Fibroblast of skin of right quadriceps (primary cell): ENCODE results near the gene PLA2G4B.

ENCODE experiments used
- DNase-seq: peaks from one replicate; pipeline ENCODE4 v3.0.0-alpha.2; 2013

PLA2G4B gene, protein sequence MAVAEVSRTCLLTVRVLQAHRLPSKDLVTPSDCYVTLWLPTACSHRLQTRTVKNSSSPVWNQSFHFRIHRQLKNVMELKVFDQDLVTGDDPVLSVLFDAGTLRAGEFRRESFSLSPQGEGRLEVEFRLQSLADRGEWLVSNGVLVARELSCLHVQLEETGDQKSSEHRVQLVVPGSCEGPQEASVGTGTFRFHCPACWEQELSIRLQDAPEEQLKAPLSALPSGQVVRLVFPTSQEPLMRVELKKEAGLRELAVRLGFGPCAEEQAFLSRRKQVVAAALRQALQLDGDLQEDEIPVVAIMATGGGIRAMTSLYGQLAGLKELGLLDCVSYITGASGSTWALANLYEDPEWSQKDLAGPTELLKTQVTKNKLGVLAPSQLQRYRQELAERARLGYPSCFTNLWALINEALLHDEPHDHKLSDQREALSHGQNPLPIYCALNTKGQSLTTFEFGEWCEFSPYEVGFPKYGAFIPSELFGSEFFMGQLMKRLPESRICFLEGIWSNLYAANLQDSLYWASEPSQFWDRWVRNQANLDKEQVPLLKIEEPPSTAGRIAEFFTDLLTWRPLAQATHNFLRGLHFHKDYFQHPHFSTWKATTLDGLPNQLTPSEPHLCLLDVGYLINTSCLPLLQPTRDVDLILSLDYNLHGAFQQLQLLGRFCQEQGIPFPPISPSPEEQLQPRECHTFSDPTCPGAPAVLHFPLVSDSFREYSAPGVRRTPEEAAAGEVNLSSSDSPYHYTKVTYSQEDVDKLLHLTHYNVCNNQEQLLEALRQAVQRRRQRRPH

DNA sequence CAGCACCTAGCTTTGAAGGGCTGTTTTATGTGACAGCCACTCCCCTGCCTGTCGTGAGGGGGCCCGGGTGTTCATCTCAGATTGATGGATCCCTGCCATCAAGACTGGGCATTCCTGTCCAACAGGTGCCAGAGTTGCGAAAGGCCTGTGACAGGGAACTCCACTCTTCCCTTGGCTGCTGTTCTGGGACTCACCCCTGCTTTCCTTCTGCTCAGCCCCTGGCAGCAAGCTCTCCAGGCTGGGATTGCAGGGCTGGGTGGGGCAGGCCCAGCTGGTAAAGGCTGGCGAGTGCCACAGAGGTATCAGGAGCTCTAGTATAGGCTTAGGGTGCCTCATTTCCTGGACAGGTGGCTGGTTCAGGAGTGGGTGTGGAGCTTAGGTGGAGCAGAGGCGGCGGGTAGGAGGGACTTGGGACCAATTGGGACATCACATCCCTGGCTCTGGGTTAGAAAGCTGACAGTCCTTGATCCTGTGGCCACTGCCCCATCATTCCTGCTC lies at the start of gene PLA2G4B:
Gene PLA2G4B, plus strand, starts transcription at position 448 of the 498 bp plus-strand sequence. CDS start 67 bp downstream, outside the sequence.
- DNase-seq = no peak

DNA sequence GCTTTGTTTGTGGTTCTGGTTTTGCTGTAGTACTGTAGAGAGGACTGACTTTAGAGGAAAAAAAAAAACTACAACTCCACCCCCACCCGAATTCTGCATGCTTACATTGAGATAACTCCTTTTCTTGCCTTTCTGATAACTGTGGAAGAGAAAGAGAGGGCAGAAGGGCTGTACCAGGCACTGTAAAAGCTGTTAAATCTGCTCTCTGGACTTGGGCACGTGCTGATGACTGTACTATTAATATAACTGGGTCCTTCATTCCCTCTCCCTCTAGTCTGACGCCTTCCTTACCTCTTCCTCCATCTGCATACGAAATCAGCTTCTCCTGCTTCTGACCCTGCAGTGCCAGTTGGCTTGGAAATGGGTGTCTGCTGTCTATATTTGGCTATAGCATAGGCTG lies 49.4 kb upstream of the PLA2G4B start:
- DNase-seq = no peak

DNA sequence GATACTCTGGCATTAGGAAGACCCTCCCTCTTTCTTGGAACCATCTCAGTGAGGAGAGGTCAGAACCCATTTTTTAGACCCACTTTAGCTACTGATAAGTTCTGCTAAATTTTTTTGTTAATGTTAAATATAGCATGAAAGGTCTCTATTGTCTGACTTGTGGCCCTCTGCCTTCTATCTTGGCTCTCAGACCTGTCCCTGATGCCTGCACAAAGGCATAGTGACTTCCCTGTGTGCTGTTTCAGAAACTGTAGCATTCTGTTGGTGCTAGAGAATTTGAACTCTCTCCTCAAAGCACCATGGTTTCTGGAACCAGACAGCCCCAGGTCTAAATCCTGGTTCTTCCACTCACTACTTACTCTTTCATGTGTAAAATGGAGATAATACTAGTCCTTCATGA lies 49.0 kb upstream of the PLA2G4B start:
- DNase-seq = no peak

DNA sequence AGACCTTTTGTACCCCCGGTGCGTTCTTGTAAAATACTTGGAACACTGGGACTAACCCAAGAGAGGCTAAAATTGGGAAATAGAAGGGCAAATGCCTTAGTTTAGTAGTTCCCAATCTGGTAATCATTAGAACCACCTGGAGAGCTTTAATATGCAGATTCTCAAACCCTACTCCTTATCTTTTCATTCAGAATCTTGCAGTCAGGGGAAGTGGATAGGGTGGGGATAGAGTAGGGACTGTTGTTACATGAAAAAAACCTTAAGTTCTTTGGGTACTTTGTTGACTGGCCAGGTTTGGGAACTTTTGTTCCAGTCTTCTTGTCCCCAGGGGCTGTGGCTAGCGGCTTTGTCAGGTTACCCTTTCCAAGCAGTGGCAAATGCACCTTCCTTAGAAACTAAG lies 48.5 kb upstream of the PLA2G4B start:
- DNase-seq = no peak

DNA sequence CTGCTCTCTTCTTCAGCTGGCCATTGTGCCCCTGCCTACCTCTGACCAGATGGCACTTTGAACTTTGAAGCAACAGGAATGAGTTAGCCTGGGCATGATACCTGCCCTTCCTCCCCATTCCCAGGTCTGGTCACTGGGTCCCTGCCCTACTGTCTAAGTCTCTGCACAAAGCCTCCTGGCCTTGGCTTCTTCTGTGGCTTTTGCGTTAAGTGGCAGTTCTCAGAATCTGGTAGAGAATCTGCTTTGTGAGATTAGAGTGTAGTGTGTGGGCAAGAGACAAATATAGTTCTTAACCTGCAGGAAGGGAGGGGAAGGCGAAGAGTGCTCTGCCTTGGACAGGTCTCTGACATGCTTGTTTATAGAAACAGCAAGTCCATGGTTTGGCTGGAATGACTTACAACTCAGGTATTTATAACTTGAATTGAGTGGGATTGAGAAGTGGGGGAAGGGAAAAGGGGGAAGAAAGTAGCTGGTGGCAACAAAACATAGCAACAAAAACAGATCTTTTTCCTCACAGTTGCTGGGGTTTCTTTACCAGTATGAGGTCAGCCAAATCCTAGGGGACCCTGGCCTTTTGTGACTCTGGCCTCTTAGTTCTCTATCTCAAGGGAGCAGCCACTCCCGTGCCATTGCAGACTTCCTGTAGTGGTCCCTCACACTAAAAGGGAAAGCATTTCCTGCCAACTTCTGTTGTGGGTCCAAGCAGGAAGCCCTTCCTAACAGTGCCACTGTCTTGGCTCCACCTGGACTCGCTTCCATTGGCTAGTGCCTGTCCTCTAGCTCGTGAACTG lies 47.7 kb upstream of the PLA2G4B start:
- peak; percentile 74 for DNase-seq

DNA sequence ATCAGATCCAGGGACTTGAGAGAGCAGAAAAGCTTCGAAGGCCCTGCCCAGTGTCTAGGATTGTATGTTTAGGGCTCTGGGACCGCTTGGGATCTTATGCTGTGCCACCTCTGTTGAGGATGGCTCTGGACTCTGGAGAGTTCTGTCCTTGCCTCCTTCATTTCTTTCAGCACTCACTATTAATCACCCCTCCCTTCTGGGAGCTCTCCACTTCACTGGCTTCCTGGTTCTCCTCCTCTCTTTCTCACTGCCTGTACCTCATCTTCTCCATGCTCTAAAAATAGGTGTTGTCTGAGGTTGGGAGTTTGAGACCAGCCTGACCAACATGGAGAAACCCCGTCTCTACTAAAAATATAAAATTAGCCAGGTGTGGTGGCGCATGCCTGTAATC lies 47.1 kb upstream of the PLA2G4B start:
- DNase-seq = no peak

DNA sequence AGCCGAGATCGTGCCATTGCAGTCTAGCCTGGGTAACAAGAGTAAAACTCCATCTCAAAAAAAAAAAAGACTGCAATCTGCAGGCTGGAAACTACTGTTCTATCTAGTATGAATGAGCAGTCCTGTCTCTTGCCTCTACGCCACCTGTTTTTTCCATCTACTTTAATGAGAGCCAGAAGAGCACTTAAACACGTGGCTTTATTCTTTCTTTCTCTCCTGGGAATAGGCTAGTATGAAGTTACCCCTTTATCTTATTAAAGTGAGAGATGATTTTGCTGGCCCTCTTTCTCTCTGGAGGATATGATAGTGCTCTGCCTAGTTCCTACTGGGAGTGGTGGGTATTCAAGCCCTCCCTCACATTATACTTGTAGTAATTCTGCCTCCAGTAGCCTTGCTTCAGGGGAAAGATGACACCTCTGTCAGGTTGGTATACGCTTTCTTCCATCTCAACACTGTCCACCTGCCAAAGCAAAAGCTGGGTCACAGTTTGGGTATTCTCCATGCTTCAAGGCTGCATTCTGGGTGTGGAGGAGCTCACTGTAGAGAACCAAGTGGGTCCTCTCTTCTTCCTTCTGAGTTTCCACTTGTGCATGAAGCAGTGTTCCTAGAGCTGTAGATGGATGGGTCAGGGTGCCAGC lies 46.5 kb upstream of the PLA2G4B start:
- DNase-seq = no peak

DNA sequence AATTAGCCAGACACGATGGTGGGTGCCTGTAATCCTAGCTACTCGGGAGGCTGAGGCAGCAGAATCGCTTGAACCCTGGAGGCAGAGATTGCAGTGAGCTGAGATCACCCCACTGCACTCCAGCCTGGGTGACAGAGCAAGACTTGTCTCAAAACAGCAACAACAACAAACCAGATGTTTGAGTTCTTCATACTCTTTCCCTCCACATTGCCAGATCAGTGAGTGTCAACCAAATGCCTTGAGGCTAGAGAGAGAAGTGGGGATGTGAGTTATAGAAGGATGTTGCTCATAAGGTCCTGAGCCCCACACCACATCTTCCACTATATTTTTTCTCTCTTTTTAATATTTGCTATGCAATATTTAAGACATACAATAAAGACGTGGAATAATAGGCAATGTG lies 44.6 kb upstream of the PLA2G4B start:
- peak; percentile 52 for DNase-seq

DNA sequence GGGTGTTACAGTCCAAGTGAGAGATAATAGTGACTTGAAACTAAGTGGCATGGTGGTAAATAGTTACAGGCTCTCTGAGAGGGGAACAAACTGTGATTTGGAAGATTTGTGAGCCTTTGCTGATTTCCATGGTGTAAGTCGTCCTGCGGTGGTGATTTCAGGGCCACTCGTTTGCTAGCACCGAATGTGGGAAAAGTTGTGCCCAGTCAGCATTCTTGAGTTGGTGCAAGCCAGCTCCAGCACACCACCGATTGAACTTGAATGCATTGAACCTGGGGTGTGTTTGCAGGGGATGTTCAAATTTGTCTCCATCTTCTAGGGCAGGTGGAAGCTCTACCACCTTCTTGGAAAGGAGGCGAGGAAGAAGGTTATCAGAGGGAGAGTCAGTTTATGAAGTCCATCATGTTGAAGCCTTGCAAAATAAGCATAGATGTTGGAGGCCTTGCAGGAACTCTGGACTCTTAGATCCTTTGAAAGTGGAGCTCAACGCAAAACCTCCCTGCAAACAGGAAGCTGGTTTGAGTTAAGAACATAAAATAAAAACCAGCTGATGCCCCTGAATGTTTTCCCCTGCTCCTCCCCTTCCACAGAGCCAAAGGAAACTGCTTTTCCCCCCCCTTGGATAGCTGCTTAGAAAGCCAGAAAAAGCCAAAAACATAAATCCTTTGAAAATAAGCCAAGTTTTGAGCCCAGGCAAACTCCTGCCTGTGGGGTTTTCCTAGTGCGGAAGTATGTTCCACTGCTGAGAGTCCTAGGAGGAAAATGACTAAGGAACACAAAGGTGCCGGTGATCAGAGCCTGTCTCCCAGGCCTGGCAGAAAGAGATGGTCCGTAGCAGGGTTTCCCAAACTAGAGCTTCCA lies 42.4 kb upstream of the PLA2G4B start:
- DNase-seq = peak; percentile 90

DNA sequence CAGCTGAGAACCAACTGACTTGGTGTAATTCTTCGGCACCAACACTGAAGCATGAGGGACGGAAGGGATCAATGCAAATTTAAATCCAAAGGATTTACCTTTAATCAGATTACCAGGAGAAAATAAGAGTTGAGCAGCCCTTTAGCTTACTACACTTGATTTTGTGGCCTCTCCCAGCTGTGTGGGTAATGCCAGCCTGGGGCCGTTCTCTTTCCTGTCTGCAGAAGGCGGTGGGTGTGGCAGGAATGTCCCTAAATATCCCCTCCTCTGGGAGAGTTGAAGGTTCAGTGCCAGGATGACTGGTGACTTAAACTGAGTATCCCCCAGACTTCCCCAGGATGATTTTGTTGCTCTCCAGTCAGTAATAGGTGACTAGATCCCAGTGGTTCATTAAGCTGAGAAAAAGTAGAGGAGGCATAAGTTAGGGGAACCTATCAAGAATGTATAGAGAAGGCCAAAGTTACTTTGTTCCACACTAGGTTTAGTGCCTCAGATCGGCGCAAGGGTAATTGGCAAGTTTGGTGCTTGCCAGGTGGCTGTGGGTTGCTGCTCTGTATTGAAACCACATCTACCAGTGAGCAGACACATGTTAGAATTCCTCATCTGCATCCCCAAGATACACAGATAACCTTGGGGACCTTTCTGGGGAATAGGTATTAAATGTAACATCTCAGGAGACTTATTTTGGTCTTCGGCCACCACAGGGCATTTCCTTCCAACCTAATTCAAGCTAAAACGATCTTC lies 41.3 kb upstream of the PLA2G4B start:
- no peak for DNase-seq

DNA sequence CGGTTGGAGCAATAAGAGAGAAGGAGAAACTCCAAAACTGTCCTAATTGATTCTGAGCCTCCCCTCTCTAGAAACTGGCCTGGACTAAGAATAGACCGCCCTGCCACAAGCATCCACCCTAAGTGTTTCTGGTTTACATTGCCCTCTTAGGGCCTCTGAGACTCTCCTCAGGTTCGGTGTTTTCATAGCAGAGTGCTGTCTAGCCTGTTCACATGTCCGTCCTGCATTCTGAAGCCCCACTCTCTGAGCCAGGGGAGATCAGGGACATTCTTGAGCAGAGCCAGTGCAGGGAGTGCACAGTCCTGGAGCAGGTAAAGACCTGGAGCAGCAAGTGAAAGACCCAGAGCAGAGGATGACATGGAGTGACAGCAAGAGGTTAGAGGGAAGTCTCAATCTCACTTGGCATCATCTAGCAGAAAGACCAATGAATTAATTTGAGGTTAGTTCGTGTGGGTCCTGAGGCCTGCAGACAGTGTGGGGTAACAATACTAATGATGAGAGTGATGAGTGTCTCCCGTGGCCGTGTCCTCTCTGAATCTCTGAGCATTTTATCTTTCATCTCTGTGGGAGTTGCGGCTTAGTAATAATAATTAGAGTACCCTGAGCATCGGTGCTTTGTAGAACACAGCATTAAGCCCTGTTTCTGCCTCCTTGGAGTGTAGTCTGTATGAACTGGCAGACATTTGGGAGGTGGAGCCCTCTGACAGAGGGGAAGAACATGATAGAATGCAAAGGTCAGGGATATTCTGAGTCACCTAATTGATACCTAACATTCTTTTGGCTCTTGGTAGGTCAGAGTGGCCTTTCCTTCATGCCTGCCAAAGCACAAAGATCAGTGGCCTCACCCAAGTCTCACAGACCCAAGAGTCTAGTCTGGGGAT lies 39.8 kb upstream of the PLA2G4B start:
- DNase-seq = no peak

DNA sequence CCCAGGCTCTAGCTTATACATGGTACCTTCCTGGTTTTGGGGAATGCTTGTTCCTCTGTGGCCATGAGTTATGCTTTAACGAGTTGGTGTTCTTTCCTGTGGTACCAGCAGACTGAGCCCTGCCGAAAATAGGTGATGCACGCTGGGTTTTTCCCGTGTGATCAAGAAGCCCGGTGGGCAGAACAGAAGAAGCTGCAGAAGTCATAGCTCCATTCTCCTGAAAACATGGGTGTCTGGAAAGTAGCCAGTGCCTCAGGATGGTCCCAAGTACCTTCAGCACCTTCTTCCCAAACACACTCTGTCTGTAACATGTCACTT lies 39.2 kb upstream of the PLA2G4B start:
- DNase-seq = no peak

DNA sequence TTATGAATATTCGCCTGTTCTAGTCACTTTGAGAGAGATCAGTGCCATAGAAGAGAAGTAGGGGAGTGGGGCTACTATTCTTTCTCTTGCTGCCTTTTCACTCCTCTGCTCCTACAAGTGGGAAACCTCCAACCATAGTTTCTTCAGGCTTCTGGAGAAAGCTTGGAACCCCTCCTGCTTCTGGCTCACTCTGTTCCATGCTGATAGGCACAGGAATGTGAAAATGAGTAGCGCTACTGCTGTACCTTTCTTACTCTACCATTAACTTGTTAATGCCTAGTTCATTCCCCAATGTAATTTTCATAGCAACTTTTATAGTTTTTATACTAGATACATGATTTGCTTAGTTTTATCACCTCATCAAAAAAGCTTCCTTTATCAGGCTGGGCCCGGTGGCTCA lies 37.5 kb upstream of the PLA2G4B start:
- no peak for DNase-seq

DNA sequence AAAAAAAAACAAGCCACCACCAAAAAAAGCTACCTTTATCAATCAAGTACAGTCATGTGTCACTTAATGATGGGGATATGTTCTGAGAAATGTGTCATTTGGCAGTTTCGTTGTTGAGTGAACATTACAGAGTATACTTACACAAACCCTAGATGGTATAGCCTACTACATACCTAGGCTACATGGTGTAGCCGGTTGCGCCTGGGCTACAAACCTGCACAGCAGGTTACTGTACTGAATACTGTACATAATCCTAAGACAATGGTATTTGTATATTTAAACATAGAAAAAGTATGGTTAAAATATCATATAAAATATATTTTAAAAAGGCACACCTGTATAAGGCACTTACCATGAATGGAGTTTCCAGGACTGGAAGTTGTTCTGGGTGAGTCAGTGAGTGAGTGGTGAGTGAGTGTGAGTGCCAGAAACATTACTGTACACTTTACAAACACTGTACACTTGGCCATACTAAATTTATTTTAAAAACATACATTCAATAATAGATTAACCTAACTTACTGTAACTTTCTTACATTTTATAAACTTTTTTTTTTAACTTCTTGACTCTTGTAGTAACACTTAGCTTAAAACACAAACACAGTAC lies 36.7 kb upstream of the PLA2G4B start:
- DNase-seq = peak; percentile 32

DNA sequence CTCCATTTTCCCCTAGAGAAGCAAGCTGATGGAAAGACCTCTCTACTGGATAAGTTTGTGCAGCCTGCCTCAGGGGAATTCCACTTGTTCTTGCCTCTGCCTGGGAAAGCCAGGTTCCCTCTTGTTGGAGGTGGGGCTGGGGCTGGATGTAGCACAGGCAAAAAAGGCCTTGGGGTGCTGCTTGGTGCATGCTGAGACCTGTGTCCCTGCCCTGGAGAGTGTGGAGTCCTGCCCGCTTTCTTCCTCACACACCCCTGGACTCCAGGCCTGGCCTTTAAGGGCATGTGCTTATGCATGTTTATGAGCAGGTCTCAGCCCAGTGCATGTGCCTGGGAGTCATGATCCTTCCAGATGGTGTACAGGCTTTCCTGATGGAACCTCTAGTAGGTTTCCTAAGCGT lies 34.3 kb upstream of the PLA2G4B start:
- no peak for DNase-seq

DNA sequence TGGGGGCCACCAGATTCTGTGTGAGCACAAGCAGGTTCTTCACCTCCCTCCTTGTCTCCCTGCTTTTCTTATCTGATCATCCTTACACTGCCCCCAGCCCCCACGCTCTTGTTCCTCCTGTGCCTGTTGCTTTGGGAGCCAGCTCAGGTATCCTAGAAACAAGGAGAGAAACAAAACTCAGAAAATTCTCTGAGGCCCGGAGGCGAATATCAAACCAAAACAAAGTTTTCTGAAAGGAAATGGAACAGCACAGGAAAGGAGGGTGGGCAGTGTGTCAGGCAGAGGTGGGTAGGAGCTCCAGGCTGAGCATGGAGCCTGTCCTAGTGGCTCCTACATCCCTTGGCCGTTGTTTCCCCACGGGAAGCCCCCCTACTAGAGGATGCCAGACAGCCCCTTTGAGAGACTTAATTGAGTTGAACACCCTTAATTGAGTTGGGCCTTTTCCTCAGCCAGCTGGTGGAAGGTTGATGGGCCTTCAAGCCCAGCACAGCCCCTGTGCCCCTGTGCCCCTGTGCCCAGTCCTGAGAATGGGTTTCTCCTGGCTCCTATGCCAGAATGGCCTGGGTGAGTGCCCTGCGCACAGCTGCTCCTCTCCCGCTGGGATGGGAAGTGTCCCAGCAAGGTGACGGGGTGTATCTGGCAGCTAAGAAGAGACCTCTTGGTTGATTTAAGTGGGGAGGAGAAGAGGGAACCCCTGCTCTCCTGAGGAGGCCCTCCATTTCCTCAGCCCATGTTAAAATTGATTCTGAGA lies 33.6 kb upstream of the PLA2G4B start:
- DNase-seq = no peak

DNA sequence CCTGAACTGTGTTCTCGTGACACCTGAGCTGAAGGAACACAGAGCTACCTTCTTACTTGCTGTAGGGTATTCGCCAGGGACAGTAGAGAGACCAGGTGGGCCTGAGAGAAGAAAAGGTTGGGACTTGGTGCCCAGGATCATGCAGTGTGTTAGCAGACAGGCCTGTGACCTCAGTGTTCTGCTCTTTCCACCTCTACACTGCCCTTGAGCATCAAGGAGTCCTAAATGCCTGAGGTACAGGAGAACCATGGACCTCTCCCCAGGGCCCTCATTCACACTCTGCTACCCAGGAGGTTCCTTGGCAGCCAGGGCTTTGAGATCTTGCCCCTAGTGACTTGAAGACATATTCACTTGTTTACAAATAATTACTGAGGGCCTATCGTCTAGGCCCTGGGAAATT lies 32.9 kb upstream of the PLA2G4B start:
- no peak for DNase-seq

DNA sequence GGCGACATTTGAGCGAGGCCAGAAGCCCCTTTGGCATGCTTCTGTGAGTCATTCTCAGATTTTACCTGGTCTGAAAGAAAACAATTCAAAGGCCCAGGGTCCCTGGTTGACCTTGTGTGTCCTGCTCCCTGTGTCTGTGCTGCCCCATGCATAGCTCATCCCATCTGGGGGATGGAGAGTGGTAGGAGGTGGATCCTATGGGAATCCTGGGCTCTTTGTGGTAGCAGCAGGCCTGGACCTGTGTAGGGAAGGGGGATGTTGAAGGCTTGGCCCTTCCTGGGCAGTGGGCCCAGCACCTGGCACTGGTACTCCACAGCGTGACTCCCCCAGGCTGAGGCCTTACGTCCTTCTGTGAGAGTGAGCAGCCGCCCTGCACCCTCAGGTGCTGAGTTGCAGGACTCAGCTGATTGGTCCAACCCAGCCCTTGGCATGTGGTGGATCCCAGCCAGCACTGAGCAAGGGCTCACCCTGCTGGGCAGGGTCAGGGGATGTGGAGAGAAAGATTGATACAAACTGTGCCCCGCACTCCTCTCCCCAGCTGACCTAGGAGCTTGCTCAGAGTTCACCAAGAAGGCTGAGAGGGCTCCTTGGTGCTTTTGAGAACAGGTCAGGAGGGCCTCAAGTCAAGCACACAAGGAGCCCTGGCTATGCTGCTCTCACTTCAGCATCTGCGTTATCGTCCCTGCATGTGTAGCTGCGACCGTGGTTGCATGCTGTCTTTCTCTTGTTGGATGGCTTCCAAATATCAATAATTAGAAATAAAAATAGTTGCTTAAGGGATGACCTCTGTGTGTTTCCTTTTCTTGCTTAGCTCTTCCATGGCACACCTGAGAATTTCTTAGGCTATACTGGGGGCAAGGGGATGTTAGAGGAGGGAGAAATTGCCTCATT lies 32.1 kb upstream of the PLA2G4B start:
- no peak for DNase-seq
